ENCODE measurements around the gene TBK1. TPM values are rescaled to one million over a fixed set of nuclear protein-coding genes. Genes with fewer than 3 reads are reported as not detected.

Gene TBK1
- total RNA-seq, 1 donor from 2014 or later: 38.7 TPM

DNA sequence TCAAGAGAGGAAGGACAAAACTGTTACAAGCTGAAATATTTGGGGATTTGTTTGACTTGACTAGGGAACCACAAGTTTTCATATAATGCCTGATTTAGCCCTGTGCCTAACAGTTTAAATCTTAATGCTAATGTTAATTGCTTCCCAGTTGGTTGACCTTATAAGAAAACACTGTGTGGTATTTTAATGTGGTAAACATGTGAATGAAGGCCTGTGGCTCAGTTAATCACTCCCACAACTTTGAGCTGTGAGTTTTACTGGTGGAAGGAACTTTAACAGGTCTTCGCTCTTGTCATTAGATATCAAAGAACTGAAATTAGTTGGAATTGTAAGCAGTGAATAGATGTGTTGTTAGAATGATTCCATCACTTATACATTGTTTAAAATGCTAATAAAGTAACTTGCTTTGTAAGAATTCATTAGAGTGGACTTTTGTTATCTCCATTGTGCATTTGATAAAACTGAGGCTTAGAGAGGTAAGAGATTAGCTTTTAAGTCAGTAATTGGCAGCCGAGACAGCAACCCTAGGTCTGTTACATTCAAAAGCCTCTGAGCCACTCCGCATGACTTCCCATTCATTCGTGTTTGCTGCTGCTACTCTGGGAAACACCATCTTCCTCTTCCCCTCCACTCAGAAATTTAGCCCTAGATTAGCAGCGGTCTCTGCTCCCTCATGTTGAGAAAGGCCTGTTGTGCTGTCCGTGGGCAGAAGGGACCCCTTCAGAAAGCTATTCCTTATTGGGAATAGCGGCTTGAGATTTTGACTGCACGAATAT lies 1.0 kb upstream of the TBK1 start:
- no peak for FAIRE-seq

DNA sequence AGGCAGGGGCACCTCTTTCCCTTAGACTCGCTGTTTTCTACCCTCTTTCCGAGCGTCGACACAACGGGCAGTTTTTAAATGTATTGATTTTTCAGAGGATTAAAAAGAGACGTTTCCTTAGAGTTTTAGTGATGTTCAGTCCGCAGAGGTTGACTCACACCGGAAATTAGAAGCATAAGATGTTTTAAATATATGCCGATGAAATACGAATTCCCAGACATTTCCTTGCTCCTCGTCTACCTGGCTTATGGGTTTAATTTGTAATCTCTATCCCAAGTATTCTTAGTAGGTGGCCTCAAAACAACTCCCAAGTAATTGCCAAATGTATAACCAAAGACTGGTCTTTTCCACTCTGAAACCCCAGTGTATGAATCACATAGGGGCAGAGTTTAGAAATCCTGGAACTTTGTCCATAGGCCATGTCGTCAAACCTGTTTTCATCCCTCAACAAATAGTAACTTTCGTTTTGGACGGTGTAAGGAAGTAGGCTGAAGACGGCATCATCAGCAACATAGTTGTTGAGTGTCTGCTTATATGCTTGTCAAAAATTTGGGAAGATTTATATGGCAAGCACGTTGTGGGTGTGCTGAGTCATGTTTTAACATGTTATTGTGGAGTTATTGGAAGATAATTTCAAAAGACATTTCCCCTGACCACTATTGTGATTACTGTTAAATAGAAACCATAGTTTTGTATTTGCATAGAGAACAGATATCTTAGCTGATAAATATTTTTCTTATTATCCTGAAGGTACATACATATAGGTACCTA lies 824 bp downstream of the TBK1 start:
- FAIRE-seq: no peak
- peak; percentile 14 to 34 for DNase-seq (ENCODE audit: low spot score in 2 of 2)

More for the DNA sequence above, 1.0 kb upstream of the TBK1 start:
- DNase-seq (ENCODE audit: low spot score in 2 of 2): peak in 1 of 2 donors; percentile 11

DNA sequence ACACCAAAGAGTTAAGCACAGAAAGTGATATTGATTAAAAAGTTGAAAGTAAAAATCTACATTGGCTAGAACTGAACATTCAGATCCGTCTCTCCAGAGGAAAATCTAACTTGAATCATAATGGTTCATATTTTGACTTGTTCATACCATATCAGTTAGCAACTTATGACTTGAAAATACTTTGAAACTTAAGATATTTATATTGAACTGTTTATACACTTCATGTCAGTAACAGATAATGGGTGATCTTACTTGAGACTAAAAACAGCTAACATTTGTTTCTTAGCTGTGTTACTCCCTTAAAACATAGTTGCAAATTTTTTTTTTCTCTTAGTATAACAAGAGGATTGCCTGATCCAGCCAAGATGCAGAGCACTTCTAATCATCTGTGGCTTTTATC lies 3.6 kb downstream of the TBK1 start:
- FAIRE-seq: no peak
- no peak for DNase-seq (ENCODE audit: low spot score in 2 of 2)

DNA sequence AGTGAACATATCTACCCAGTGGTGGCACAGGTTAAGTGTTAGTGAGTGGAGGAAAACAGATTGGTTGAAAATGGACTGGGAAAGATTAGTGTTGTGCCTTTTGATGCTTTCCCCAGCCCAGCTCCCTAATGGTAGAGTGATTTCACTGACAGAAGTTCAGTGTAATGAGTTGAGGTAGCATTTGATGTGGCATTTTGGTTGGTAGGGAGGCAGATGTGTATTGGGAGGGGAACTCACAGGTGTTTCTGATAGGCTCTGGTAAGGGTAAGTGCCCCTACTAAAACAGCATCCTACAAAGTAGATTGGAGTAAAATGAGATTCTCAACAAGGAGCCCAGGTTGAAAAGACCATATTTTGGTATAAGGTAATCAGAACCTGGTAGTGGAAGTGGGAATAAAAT lies 4.2 kb downstream of the TBK1 start:
- DNase-seq (ENCODE audit: low spot score in 2 of 2) (no peak), FAIRE-seq (no peak)

DNA sequence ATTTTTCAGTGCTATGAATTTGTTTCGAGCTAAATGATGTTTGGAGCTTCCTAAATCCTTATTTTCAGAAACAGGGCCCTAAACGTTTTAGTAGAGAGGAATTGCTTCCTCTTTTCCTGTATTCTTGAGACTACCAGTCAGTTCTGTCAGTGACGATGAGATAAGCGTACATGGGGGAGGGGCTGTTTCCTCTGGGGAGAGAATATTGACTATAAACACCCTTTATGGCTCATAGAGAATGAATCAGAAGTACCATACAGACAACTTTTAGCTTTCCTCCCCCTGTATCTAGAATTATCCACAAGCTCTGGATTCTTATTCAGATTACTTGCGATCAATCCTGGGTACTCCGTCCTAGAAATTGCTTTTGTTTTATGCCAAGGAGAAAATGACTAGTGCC lies 5.1 kb downstream of the TBK1 start:
- no peak for FAIRE-seq
- DNase-seq (ENCODE audit: low spot score in 2 of 2): no peak

DNA sequence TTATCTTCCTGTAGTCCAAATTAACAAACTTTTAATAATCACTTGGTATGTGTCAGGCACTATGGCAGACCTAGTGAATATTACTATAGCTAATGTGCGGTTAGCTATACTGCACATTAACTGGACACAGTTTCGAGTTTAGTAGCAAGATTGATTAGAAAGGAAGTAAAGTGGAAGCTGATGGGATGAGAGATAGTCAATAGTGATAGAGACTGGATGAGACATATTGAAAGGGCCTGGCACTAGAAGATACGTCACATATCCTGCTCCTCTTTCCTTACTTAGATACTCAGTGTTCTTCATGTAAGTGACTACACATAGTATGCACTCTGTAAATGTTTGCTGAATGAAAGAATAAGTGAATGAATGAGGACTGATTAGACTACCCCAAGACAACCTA lies 5.5 kb downstream of the TBK1 start:
- no peak for FAIRE-seq
- DNase-seq (ENCODE audit: low spot score in 2 of 2): no peak

DNA sequence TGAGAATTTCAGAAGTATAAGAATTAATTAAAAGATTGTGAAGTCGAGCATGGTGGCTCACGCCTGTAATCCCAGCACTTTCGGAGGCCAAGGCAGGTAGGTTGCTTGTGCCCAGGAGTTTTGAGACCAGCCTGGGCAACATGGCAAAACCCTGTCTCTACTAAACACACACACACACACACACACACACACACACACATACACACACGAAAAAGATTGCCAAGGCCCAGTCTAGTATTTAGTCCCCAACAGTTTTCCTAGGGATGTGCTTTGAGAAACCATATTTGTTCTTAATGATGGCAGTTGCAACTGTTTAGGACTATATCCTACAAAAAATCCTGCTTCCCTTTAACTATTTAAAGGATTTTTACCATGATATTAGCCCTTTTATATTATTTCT lies 6.0 kb downstream of the TBK1 start:
- no peak for DNase-seq (ENCODE audit: low spot score in 2 of 2)
- FAIRE-seq: no peak

DNA sequence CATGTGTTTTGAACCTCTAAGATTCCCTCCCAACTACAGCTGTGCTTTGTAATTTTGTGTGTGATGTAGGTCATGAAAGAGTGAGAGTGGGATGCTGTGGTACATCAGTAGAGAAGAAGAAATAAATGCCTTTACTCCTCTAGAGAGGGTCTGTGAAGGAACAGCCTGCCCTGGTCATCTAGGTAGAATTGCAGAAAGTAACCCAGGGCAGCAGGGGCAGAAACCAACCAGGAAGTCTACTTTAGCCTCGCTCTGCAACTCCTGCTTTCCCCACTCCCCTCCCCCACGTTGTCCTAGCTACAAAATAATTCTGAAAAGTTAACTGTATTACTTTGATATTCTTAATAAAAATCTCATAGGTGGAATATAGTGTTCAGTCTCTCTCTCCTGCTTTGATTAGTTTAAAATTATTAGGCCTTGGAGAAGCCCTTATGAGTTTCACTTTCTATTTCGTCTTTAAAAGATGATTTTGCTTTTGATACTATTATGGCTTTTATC lies 7.5 kb downstream of the TBK1 start:
- no peak for DNase-seq (ENCODE audit: low spot score in 2 of 2)
- no peak for FAIRE-seq

DNA sequence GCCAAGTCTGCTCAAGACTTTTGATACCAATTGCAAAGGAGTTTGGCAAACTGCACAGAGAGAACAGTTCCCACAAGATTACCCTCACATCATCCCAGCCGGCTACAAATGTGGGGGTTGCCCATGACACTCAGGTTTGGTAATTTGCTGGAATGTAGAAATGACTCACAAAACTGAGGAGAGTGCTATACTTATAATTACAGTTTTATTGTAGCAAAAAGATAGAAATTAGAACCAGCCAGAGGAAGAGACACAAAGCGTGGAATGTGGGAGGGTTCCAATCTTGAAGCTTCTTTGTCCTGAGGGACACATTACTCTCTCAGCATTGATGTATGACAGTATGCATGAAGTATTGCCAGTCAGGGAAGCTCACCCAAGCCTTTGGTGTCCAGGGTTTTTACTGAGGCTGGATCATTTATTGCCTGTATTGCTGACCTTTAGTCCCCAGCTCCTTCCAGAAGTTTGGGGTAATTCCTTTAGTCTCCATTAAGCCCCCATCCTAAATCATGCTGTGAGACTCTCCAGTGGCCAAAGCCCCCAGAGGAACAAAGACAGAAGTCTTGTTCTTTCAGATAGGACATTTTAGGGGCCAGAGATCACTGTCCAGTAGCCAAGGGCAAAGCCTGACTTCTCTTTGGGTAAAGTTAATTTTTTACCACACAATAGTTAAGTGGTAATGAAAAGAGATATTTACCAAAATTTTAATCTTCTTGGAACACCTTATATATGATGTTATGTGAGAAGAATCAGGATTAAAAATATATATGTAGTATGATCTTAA lies 9.9 kb downstream of the TBK1 start:
- DNase-seq (ENCODE audit: low spot score in 2 of 2) (no peak), FAIRE-seq (no peak)

DNA sequence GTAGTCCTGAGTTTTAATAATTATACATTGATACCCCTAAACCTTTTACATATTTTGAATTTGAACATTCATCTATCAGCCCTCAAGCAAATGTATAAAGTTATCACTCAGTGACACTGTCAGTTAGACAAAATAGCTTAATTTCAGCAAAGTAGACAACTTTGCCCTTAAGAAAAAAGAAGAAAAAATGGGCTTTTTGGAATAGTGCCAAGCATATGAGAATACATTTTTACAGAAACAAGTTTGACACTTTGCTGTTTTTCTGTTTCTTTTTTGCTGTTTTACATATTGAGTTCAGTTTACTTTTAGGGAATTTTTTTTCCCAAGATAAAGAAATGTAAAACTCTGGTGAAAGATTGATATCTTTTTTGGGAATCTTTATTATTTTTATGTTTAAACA lies 14.3 kb downstream of the TBK1 start:
- DNase-seq (ENCODE audit: low spot score in 2 of 2) (no peak), FAIRE-seq (no peak)

DNA sequence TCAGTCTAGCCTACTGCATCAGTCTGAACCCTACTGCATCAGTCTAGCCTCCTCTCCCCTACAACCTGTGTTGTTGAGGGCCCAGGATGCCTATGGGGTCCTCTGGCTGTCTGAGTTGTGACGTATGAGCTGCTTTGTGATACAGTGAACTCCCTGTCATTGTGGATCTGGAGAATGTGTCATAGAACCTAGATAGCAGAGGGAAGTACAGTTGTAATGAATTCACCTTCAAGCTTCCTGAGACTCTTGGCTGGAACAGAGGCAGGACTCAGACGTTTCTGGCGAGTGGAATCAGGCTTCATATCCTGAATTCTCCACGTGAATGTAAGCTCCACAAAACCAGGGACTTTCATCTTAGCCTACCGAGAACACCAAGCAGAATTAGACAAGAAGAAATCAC lies 17.0 kb downstream of the TBK1 start:
- FAIRE-seq (no peak), DNase-seq (ENCODE audit: low spot score in 2 of 2) (no peak)

DNA sequence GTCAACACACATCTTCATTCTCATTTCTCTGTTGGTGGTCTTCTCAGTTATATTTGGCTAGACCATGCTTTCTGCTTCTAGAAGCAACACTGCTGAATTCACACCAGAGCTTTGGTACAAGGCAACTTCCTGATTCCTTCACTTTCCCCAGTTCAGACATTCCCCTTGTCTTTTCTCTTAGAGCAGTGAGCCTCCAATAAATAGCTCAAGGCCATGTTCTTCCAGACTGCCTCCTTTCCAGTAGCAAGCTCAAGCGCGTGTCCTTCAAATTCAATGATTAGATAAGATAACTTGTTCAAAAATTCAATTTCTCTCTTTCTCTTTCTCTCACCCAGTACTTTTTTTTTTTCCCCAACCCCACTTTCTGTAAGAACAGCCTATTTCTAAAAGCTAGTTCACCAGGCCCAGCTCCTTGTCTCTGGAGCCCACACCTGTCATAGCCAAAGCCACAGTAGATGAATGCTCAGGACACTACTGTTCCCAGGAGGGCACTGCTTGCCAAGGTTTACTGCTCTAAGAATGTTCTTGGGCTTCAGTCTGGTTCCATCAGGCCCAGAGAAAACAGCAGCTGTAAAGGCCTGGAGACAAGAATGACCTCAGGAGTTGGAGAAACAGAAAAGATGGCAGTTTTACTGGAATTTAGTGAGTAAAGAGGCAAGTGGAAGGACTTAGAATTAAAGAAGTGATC lies 17.7 kb downstream of the TBK1 start:
- FAIRE-seq (no peak), DNase-seq (ENCODE audit: low spot score in 2 of 2) (no peak)

DNA sequence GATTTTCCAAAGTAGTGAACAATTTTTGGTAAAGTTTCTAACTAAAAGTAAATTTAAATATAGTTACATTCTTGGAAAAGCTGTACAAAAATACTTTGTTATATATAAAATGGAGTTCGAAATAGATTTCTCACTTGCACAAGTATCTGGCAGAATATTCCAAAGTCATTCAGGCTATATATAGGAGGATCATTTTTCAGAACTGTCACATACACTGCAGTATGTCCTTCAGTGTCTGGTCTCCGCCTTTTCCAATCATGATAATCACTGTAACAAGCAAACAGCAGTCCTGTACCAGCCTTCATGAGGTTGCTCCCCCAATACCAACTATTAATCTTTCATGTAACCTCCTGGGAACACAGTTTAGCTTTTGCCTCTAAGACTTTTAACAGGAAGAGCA lies 18.6 kb downstream of the TBK1 start:
- no peak for FAIRE-seq
- no peak for DNase-seq (ENCODE audit: low spot score in 2 of 2)

DNA sequence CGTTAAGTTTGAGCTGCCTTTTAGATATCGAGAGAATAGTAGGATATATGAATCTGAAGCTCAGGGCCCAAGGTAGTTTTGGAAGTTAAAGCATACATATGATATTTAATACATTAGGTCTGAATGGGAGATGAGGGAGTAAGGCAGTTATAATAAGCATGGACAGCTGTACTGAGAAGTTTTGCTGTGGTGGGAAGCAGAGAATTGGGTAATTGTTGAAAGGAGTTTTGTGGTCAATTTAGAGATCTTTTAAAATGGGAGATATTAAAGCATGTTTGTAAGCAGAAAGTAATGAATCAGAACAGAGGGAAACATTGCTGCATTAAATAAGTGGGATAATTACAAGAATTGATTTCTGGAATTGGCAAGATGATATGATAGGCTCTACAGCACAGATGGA lies 21.3 kb downstream of the TBK1 start:
- FAIRE-seq (no peak), DNase-seq (ENCODE audit: low spot score in 2 of 2) (no peak)

DNA sequence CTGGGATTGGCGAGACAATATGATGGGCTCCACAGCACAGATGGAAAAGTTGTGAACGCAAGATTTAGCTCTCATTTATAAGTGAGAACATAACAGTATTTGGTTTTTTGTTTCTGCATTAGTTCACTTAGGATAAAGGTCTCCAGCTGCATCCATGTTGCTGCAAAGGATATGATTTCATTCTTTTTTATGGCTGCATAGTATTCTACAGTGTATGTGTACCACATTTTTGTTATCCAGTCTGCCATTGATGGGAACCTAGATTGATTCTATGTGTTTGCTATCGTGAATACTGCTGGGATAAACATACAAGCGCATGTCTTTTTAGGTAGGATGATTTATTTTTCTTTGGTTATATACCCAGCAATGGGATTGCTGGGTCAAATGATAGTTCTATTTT lies 23.6 kb downstream of the TBK1 start:
- no peak for DNase-seq (ENCODE audit: low spot score in 2 of 2)
- no peak for FAIRE-seq

DNA sequence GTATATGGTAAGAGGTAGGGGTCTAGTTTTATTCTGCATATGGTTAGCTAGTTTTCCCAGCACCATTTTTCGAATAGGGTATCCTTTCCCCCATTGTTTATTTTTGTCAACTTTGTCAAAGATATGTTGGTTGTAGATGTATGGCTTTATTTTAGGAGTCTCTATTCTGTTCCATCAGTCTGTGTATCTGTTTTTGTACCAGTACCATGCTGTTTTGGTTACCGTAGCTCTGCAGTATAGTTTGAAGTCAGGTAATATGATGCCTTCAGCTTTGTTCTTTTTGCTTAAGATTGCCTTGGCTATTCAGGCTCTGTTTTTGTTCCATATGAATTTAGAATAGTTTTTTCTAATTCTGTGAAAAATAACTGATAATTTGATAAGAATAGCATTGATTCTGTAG lies 24.9 kb downstream of the TBK1 start:
- FAIRE-seq: no peak
- no peak for DNase-seq (ENCODE audit: low spot score in 2 of 2)

DNA sequence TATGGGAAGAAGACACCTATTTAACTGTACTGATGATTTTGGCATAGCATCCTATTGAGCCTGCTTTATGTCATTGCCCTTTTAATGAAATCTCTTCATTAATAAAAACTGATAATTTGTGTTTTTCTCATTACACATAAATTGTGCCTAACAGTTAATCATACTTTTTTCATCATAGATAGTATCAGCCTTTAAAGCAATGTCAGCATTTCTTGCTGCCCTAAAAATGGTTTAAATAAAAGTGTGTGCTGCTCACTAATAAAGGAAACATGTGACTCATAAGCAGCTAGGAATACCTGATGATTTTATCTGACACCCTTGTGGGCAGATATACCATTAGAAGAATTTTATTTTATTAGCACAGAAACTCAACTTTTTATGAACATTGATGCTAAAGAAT lies 26.7 kb downstream of the TBK1 start:
- FAIRE-seq: no peak

DNA sequence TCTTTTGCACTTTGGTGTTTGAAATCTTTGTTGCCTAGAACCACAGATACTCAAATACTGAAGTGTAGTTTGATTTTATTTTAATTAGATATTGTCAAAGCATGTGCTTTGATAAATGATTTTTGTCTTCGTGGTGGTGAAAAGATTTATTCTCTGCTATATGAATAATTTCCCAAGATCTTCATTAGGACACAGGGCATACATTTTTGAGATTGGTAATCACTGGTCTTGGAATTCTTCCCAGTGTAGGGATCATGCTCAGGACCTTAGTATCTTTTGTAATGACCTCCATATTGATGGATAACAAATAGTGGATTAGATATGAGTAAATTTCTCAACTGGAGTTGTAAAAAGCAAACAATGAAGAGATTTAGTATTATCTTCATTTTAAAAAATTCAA lies 28.2 kb downstream of the TBK1 start:
- DNase-seq (ENCODE audit: low spot score in 2 of 2): no peak
- FAIRE-seq: no peak

More for the DNA sequence above, 26.7 kb downstream of the TBK1 start:
- no peak for DNase-seq (ENCODE audit: low spot score in 2 of 2)

DNA sequence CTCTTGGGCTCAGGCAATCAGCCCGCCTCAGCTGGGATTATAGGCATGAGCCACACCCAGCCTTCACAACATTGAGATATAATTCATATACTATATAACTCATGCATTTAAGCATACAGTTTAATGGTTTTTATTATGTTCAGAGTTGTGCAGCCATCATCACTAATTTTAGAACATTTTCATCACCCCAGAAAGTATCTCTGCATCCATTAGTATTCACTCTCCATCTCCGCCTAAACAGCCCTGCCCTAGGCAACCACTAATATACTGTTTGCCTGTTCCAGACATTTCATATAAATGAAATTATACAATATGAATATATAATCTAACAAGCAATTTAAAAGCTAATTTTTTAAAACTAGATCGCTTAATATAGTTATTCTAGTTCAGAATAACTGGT lies 34.7 kb downstream of the TBK1 start:
- DNase-seq (ENCODE audit: low spot score in 2 of 2) (no peak), FAIRE-seq (no peak)

DNA sequence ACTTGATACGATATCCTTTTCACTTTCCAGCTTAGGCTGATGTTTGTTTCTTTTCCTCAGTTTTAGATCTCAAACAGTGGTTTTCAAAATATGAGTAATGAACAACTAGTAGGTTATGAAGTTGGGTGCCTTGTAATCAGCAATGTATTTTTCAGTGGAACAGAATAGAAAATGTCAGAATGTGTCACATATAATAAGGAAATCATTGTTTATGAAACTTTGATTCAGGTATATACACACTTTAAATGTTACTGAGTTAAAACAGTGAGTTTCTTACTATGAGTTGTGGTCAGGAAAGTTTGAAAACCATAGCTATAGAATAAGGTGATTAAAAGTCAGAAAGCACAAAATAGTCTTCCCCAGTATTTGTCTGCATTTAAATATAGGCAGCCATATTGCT lies 39.8 kb downstream of the TBK1 start:
- DNase-seq (ENCODE audit: low spot score in 2 of 2) (no peak), FAIRE-seq (no peak)

DNA sequence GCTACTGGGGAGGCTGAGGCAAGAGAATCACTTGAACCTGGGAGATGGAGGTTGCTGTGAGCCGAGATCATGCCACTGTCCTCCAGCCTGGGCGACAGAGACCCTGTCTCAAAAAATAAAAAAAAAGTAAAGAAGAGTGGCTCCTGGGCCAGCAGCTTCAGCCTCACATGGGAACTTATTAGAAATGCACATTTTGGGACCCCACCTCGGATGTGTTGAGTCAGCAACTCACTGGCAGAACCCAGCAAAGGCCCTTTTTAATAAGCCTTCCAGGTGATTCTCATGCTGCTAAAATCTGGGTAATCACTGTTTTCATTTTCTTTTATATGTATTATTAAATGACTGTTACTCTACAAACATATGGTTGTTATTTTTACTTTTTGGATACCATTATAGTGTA lies 41.6 kb downstream of the TBK1 start:
- no peak for DNase-seq (ENCODE audit: low spot score in 2 of 2)
- no peak for FAIRE-seq

Measured in frontal cortex (tissue), 4 donors.